OCI-LY7 (cell line): Measurements from ENCODE around the gene MROH7.

Source experiments
- EZH2phosphoT487 ChIP-seq: fragments of 200-600 bp; sonication (generic); IDR thresholded peaks from 2 replicates; pipeline ENCODE4 v1.6.1; 2018; ENCODE audit warnings: low read depth, borderline replicate concordance, mild to moderate bottlenecking, mixed run types, antibody characterized with exemption, low read length, moderate library complexity, mixed read lengths
- TF ChIP-seq, protein P1 (sequence below): fragments of 200-600 bp; sonication (generic); conservative IDR thresholded peaks from 2 replicates; pipeline ENCODE4 v1.5.1; 2014; ENCODE audit warnings: mild to moderate bottlenecking, antibody characterized with exemption, low read length, moderate library complexity, mixed read lengths

DNA sequence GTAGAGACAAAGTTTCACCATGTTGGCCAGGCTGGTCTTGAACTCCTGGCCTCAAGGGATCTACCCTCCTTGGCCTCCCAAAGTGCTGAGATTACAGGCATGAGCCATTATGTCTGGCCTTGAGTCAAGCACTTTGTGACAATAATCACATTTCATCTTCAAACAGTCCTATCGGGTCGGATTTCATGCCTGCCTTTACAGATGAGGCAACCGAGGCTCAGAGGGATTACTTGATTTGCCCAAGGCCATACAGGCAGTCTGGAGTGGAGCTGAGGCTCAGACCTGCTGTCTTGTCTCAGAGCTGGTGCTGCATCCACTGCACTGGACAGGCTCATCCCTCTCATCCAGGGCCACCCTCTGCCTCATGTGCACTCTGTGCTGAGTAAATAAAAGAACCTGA, 44.8 kb upstream of the MROH7 start:
- TF ChIP-seq, protein P1, sequence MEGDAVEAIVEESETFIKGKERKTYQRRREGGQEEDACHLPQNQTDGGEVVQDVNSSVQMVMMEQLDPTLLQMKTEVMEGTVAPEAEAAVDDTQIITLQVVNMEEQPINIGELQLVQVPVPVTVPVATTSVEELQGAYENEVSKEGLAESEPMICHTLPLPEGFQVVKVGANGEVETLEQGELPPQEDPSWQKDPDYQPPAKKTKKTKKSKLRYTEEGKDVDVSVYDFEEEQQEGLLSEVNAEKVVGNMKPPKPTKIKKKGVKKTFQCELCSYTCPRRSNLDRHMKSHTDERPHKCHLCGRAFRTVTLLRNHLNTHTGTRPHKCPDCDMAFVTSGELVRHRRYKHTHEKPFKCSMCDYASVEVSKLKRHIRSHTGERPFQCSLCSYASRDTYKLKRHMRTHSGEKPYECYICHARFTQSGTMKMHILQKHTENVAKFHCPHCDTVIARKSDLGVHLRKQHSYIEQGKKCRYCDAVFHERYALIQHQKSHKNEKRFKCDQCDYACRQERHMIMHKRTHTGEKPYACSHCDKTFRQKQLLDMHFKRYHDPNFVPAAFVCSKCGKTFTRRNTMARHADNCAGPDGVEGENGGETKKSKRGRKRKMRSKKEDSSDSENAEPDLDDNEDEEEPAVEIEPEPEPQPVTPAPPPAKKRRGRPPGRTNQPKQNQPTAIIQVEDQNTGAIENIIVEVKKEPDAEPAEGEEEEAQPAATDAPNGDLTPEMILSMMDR: no peak
- no peak for TF ChIP-seq EZH2phosphoT487
